ENCODE results near the gene CCDC85C.

CCDC85C gene

GRCh38 chr14:99512571-99513182 lies 91.3 kb downstream of the CCDC85C start:
- H3K4me1 ChIP-seq (ENCODE audit: low read depth, poor library complexity, severe bottlenecking), result peaks cover 7% of the 10 kb centered on the region
- no peaks in the 10 kb centered on the region for H3K27me3 ChIP-seq (ENCODE audit: insufficient read depth, low read depth)
- TF ChIP-seq CTCF (conservative IDR thresholded peaks at IDR 0.05; ENCODE audit: low read depth, low read length), result no peak
- H3K27ac ChIP-seq, result no peak overlapping the region
- H3K4me2 ChIP-seq, result no peak overlapping the region
- no peaks in the 10 kb centered on the region for H3K79me2 ChIP-seq (ENCODE audit: insufficient read depth, low read depth)
- no peaks in the 10 kb centered on the region for H4K20me1 ChIP-seq (ENCODE audit: insufficient read depth)
- no peak overlapping the region for H2AFZ ChIP-seq (ENCODE audit: low read depth)
- H3K9ac ChIP-seq, result no peak overlapping the region
- H3K4me3 ChIP-seq (IDR thresholded peaks at IDR 0.05; ENCODE audit: insufficient read depth, low read depth, low read length), result no peak overlapping the region
- H3K36me3 ChIP-seq (ENCODE audit: insufficient read depth), result no peaks in the 10 kb centered on the region; the same call in 1 of the 2 replicates

GRCh38 chr14:99512110-99512449 lies 91.9 kb downstream of the CCDC85C start:
- Histone ChIP-seq H3K27me3 (ENCODE audit: insufficient read depth, low read depth) (no peaks in the 10 kb centered on the region), H3K9ac (no peak overlapping the region), H4K20me1 (ENCODE audit: insufficient read depth) (no peaks in the 10 kb centered on the region), H3K4me1 (ENCODE audit: low read depth, poor library complexity, severe bottlenecking) (peaks cover 7% of the 10 kb centered on the region), H3K4me2 (no peak overlapping the region), H3K27ac (no peak overlapping the region), H3K4me3 (IDR thresholded peaks at IDR 0.05; ENCODE audit: insufficient read depth, low read depth, low read length) (no peak overlapping the region), H3K79me2 (ENCODE audit: insufficient read depth, low read depth) (no peaks in the 10 kb centered on the region), H3K36me3 (ENCODE audit: insufficient read depth) (no peaks in the 10 kb centered on the region; the same call in 1 of the 2 replicates), H2AFZ (ENCODE audit: low read depth) (no peak overlapping the region)
- no peak for TF ChIP-seq CTCF (conservative IDR thresholded peaks at IDR 0.05; ENCODE audit: low read depth, low read length)

GRCh38 chr14:99511421-99512109 lies 92.4 kb downstream of the CCDC85C start:
- Histone ChIP-seq H3K27me3 (ENCODE audit: insufficient read depth, low read depth) (no peaks in the 10 kb centered on the region), H3K4me3 (IDR thresholded peaks at IDR 0.05; ENCODE audit: insufficient read depth, low read depth, low read length) (no peak overlapping the region), H3K4me2 (no peak overlapping the region), H2AFZ (ENCODE audit: low read depth) (no peak overlapping the region), H3K27ac (no peak overlapping the region), H3K9ac (no peak overlapping the region), H4K20me1 (ENCODE audit: insufficient read depth) (no peaks in the 10 kb centered on the region), H3K4me1 (ENCODE audit: low read depth, poor library complexity, severe bottlenecking) (peaks cover 7% of the 10 kb centered on the region), H3K79me2 (ENCODE audit: insufficient read depth, low read depth) (no peaks in the 10 kb centered on the region), H3K36me3 (ENCODE audit: insufficient read depth) (no peaks in the 10 kb centered on the region; the same call in 1 of the 2 replicates)
- TF ChIP-seq CTCF (conservative IDR thresholded peaks at IDR 0.05; ENCODE audit: low read depth, low read length), result no peak

GRCh38 chr14:99510556-99511139 lies 93.4 kb downstream of the CCDC85C start:
- no peak for TF ChIP-seq CTCF (conservative IDR thresholded peaks at IDR 0.05; ENCODE audit: low read depth, low read length)
- Histone ChIP-seq H3K9ac (no peak overlapping the region), H4K20me1 (ENCODE audit: insufficient read depth) (no peaks in the 10 kb centered on the region), H3K36me3 (ENCODE audit: insufficient read depth) (no peaks in the 10 kb centered on the region; the same call in 1 of the 2 replicates), H3K4me2 (no peak overlapping the region), H3K79me2 (ENCODE audit: insufficient read depth, low read depth) (no peaks in the 10 kb centered on the region), H2AFZ (ENCODE audit: low read depth) (no peak overlapping the region), H3K27ac (no peak overlapping the region), H3K27me3 (ENCODE audit: insufficient read depth, low read depth) (no peaks in the 10 kb centered on the region), H3K4me3 (IDR thresholded peaks at IDR 0.05; ENCODE audit: insufficient read depth, low read depth, low read length) (no peak overlapping the region), H3K4me1 (ENCODE audit: low read depth, poor library complexity, severe bottlenecking) (peaks cover 7% of the 10 kb centered on the region)

Measured in KMS-11 (cell line).